NCI-H2171 treated with DMSO at 0.1 percent for 48 hours (cell line): ENCODE measurements around the gene ADH1C.
"Not testable (repeated sequence)": the region's sequence is repeated elsewhere in the genome, so short reads cannot be mapped to it uniquely, and the experiment has no call there.

ENCODE experiments used
- DNase-seq: peaks from one replicate; lab custom pipeline; 2025; lab: John Stamatoyannopoulos, UW

The ADH1C gene

DNA sequence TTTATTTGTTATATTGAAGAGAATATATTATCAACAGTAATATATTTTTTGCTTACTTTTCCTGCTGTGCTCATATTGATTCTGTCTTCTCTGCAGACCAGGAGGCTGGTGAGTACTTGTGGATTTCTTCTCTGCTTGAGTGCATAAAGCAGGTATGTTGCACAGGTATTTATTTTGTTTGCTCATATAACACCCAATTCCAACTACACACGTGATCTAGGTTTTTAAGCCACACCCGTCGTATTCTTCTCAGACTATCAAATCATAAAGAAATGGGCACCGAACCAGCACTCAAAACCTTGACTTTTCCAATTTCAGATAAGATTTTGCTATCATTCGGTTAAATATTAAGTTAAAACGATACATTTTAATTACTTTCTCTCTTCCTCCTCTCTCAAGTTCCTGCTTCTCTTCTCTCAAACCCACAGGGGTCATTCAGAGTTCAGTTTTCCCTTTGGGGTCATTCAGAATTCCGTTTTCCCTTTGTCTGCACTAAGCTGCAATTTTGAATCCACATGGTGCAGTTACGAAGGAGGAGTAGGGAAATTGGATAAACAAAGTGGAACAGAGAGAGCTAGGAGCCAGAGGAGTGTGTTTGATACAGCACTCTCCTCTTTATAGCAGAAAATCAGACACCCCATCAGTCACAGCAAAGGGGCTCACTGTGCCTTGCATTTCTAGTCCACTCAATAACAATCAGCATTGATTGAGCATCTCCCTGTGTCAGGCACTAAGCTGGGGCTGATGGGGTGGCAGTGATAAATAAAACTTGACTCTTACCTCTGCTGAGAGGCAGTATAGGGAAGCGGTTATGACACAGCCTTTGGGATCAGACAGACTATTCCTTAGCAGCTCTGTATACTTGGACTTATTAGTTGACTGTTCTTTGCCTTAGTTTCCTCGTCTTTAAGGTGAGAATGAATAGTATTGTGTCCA lies at the start of gene ADH1C:
Gene ADH1C, minus strand, starts transcription at position 145 of the 936 bp plus-strand sequence. Its CDS starts 71 bp downstream, at position 74.
- DNase-seq = peak; percentile 3

DNA sequence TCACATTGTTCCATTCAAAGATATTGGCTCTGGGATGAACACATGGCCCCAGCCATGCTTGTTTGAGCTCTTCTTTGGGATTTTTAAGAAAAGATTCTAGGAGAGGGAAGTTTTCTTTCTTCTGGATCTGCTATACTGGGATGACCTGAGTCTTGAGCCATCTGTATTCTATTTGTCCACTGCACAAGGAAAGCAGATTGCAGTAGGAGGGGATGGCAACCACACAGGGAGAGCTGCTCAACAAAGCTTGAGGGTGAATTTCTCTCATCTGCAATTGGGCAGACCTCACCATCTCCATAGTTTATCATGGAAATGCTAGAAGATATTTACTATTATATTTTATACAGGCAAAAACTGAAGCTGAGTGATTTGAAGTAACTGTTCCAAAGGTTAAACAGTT lies 48.3 kb upstream of the ADH1C start:
- DNase-seq = no peak

DNA sequence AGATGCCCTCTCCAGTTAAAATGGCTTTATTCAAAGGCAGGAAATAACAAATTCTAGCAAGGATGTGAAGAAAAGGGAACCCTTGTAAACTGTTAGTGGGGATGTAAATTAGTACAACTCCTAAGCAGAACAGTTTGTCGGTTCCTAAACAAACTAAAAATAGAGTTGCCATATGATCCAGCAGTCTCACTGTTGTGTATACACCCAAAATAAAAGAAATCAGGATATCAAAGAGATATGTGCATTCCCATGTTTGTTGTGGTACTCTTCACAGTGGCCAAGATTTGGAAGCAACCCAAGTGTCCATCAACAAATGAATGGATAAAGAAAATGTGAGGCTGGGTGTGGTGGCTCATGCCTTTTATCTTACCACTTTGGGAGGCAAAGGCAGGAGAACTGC lies 46.5 kb upstream of the ADH1C start:
- no peak for DNase-seq

DNA sequence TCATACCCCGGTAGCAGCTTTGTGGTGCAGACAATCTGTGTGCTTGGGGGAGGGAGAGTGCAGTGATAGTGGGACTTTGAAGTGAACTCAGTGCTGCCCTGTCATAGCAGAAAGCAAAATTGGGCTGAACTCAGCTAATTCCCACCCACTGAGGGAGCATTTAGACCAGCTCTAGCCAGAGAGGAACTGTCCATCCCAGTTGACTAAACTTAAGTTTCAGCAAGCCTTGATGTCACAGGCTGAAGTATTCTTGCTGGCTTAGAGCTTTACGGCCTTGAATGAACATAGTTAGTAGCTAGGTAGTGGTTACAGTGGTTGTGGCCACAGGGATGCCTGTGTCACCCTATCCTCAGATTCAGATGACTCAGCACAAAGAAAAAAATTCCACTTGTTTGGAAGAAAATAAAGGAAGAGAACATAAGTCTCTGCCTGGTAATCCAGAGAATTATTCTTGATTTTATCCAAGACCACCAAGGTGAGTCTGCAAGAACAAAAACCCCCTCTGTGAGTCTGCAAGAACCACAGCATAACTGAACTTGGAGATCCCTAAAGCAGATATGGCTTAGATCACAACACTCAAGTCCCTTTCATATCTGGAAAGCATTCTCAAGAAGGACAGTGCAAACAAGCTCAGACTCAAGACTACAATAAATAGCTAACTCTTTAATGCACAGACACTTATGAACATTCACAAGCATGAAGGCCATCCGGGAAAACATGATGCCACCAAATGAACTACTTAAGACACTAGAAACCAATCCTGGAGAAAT lies 43.2 kb upstream of the ADH1C start:
- no peak for DNase-seq

DNA sequence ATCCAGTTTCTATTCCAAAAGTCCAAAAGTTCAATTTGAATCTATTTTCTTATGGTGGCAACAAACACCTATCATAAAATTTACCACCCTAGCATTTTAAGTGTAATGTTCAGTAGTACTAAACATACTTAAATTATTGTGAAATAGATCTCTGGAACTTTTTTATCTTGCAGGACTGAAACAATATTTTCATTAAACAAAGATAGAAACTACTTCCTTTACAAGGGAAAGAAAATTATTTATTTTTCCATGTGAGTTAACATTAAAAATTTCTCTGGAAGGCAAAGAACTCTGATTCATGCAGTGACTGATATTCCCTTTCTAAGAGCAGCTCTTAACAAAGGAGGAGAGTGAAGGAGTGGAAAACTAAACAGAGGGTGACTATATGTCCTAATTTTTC lies 42.4 kb upstream of the ADH1C start:
- no peak for DNase-seq

DNA sequence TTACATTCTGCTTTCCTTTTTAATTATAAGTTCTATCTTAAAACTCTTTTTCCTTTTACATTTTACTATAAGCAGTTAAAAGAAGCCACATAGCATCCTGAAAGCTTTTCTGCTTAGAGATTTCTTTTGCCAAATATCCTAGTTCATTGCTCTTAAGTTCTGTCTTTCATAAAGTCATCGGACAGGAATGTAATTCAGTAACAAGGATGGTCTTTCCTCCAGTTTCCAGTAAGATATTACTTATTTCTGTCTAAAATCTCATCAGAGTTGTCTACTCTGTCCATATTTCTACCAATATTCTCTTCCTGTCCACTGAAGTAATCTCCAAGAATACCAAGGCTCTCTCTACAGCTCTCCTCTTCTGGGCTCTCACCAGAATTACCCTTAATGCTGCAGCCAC lies 37.5 kb upstream of the ADH1C start:
- no peak for DNase-seq

DNA sequence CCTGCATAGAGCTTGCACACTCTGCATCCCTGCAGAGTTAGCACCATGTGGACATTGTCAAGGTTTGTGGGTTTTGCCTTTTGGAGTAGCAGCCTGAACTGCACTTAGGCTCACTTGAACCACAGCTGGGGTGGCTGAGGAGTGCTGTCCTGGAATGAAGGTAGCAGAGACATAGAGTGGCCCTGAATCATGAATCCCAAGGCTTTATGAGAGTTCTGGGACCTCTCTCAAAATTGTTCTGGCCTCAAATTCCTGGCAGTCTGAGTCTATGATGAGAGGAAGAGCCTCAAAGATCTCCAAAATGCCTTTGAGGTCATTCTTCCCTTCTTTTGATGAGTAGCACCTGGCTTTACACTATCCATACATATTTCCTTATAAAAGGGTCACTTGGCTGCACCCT lies 37.1 kb upstream of the ADH1C start:
- DNase-seq = no peak

DNA sequence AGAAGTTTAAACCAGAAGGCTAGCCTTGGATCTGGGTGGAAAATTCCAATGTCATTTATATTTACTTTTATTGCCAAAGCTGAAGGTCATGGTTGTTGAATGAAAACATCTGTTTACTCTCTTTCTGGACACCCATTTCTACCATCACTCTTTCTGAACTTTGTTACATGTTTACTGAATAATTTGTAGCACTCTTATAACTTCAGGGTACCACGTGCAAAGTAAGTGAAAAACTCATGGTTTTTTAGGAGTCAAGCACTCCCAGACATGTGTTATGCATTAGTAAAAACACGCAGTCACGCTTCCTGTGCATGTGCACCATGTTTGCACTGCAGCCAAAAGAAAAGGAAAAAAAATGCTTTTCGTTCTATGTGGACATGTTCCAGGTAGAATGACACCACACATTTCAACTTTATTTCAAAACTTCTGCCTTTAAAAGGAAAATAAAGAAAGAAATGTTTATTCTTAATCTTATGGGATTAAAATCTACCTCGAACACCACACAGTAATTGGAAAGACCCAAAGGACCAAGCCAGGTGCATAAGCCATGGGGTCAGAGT lies 31.4 kb upstream of the ADH1C start:
- DNase-seq = no peak

DNA sequence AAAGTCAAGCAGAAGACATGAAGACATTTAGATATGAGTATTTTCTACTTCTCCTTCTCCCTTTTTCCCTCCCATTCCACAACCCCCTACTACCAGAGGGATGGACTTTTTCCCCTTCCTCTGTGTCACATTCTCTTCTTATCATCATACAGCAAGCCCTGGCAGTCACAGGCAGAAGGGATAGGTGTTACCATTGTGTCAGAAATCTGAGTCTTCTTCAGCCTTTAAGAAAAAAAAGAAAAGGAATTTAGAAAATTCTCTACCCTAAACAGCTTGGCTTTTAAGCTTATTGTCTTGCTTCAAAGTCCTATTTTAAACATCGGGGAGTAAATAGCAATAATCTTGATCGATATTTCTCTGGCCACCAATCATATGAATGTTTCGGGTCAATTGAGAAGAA lies 30.9 kb upstream of the ADH1C start:
- no peak for DNase-seq

DNA sequence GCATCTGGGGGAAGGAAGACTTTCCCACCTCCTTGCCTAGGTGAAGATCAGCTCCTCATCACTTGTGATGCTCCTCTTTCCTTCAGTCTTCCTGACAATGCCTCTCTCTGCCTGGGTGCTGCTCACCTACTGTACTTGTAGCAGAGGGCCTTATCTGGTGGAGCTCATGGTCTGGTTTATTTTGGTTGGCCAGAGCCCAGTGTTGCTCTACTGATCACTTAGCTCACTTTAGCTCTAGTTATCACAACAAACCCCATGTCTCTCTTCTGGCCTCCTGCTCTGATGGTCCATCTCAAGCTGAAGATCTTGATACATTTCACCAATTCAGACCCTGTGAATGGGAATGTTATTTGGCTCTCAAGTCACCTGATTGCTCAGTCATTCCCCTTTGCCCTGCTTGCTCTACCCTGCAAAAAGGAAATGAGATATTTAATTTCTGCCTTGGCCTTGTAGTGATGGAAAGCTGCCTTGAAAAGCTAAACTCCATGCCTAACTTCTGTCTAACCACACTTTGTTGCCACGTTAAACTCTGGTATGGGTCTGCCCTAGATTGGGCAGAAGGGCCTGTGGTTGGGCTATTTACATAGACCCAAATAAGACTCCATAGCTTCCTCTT lies 30.3 kb upstream of the ADH1C start:
- no peak for DNase-seq

DNA sequence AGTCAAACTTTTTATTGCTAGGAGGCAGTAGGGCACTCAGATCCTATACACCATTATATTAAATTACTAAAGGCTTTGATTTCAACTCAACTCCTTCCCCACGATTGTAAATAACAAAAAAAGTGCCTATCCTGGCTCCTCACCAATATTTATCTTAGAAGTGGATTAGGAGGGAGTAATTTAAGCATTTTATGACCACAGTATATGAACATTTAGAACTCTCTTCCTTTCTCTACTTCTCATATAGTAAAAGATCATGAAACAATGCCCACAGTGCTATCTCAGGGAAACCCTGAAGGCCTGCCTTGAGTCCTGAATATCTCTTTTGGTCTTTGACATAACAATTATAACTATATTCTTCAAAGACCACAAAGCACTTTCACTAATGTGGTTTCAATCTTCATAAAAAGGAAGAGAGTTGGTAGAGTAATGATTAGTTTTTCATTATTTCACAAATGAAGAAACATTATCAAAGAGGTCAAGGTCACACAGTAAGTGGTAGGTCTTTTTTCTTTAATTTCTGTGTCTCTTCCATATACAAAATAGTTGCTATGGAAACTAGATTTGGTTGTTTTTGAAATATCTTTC lies 29.1 kb upstream of the ADH1C start:
- DNase-seq = no peak

DNA sequence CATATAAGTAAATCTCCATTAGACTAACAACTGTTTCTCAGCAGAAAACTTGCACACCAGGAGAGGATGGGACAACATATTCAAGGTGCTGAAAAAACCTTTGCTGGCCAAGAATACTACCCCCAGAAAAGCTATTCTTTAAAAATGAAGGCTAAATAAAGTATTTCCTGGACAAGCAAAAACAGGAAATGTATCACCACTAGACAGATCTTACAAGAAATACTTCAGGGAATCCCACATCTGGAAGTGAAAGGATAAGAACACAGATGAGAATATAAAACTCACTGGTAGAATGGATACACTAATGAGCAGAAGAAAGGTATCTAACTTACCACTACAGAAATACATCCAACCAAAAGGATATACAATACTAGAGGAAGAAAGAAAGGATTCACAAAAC lies 27.0 kb upstream of the ADH1C start:
- DNase-seq = no peak

DNA sequence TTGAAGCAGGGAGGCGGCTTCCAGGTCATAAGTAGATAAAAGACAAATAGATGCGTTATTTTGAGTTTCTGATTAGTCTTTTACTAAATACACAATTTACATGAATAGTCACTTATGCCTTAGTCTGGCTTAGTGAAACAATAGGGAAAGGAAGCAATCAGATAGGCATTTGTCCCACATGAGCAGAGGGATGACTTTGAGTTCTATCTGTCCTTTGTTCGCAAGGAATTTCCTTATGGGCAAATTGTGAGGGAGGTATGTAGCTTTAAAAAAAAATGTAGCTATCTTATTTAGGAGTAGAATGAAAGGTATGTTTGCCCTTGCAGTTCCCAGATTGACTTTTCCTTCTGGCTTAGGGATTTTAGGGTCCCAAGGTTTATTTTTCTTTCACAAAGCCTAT lies 26.3 kb upstream of the ADH1C start:
- no peak for DNase-seq

DNA sequence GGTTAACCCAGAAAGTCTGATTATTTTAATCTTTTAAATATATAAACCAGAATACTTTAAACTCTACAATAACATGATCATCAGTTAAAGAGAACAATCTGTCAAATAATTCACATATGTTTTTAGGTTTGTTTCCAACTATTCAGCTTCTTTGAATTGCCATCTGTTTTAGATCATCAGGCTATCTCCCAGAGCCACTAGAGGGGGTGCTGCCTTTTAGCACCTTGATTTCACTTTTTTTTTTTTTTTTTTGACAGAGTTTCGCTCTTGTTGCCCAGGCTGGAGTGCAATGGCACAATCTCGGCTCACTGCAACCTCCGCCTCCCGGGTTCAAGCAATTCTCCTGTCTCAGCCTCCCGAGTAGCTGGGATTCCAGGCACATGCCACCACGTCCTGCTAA lies 24.8 kb upstream of the ADH1C start:
- DNase-seq = peak; percentile 46

DNA sequence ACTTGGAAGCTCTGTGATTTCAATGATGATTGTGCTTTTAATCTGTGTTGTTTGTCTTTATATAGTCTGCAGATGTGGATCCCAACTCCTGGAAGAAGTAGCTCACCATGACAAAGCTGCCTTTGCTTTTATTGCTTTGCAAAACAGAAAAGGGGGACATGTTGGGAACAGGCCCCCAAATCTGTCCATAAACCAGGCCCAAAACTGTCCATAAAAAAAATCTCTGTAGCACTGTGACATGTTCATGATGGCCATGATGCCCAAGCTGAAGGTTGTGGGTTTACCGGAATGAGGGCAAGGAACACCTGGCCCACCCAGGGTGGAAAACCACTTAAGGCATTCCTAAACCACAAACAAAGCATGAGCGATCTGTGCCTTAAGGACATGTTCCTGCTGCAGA lies 19.9 kb upstream of the ADH1C start:
- DNase-seq = not testable (repeated sequence)

DNA sequence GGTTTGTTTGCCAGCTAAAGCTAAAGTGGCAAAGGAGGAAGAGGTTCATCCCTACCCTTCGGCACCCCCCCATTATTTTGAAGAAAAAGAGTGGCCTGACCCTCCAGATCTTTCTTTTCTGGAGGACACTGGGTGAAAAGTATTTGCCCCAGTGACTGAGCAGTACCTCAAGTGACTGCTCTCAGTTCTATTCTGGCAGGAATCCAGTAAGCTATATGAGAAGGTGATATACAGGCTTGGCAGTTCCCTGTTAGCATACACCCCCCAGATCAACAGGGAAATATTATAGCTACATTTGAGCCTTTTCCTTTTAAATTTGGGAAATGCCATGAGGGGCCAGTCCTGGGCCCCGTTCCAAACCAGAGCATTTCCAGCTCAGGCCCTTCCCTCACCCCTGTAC lies 15.3 kb upstream of the ADH1C start:
- peak; percentile 55 for DNase-seq

DNA sequence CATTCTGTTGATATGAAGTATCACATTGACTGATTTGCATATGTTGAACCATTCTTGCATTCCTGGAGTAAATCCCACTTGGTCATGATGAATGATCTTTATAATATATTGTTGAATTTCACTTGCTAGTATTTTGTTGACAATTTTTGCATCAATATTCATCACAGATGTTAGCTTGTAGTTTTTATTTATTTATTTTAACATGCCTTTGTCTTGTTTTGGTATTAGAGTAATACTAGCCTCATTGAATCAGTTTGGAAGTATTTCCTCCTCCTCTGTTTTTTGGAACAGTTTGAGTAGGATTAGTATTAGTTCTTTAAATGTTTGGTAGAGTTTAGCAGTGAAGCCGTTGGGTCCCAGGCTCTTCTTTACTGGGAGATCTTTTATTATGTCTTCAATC lies 13.9 kb upstream of the ADH1C start:
- DNase-seq = no peak

DNA sequence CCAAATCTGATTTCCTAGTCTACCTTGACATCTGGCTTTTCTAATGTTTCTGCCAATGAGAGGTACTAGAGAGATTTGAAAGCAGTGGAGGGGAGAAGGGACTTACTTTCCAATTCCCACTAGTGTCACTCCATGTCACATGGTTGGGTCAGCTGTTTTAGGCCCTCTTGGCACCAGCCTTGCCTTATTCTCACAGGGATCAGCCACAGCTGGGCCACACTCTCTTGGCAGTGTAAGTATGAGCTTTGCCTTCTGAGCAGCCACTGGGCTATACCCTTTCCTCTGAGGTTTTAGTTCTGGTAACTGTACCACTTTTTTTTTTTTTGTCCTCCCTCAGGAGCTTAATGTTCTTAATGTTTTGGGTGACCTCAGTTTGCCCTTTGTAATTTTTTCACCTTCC lies 10.2 kb upstream of the ADH1C start:
- DNase-seq = peak; percentile 35

DNA sequence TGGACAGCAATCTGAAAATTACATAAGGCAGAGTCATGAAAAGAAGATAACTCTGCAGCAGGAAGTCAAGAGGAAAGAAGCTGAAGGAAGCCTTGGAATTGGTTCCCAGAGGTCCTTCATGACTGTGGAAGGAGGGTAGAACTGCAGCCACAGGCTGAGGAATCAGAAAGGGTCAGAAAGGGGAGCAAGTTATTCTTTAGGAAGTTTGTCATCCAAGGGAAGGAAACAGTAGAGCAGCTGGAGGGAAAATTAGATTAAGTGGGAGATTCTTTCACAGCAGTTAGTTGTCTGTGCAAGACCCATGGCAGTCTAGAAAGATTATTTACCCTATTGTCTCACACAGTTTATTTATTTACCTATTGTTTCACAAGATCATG lies 9.3 kb upstream of the ADH1C start:
- no peak for DNase-seq

DNA sequence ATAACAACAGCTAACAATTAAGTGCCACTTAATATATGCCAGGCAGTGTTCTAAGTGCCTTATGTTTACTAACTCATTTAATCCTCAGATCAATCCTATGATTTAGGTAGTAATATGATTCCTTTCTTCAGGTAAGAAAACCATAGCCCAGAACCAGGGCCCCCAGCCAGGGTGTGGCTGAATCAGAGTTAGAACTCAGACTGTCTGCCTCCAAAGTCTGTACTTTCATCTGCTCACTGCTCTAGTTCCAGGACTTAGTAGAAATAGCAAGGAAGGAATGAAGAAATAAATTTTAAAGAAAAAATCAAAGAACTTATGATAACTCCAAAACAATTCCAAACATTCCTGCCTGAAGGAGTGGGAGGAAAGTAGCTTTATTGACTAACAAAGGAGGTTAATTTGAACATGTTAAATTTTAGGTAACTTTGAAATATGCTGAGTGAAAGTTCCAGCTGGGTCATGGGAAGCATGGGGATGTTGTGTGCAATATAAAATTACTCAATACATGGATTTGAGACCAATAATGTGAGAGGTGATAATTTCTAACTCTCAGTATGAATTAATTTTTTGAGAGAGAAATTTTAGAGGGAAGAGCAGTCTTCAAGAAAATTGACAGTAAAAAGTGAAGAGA lies 8.8 kb upstream of the ADH1C start:
- peak; percentile 1 for DNase-seq

DNA sequence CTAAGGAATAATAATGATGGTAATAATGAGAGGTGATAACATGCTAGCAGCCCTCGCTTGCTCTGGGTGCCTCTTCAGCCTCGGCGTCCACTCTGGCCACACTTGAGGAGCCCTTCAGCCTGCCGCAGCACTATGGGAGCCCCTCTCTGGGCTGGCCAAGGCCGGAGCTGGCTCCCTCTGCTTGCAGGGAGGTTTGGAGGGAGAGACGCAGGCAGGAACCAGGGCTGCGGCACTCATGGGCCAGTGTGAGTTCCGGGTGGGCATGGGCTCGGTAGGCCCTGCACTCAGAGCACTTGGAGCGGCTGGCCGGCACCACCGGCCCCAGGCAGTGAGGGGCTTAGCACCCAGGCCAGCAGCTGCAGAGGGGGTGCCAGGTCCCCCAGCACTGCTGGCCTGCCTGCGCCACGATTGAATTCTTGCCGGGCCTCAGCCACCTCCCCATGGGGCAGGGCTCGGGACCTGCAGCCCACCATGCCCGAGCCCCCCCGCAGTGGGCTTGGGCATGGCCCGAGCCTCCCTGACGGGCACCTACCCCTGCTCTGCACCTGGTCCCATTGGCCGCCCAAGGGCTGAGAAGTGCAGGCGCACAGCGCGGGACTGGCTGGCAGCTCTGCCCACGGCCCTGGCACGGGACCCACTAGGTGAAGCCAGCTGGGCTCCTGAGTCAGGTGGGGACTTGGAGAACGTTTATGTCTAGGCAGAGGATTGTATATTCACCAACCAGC lies 7.1 kb upstream of the ADH1C start:
- no peak for DNase-seq
